WTC11 (cell line): Measurements from ENCODE around the gene RHBDL2. TPM values are rescaled to one million over a fixed set of nuclear protein-coding genes. Genes with fewer than 3 reads are reported as not detected.

Experiments
- ATAC-seq: fragments of 200-7000 bp; cut with Tn5 transposase; 2 replicates; pipeline ENCODE4 v1.10.0; 2021; ENCODE audit warnings: mild to moderate bottlenecking, moderate library complexity
- CTCF ChIA-PET: fragments of 300-600 bp; sonication (Branson Sonifier 250); formaldehyde crosslinking; loops from one replicate; lab custom pipeline; 2021; ENCODE audit warnings: antibody characterized with exemption; lab: Charles Lee
- POLR2A ChIA-PET: fragments of 350-600 bp; sonication (Branson Sonifier 250); formaldehyde crosslinking; loops from one replicate; lab custom pipeline; 2021; ENCODE audit warnings: antibody characterized with exemption; lab: Charles Lee
- DNase-seq: peaks from one replicate; pipeline ENCODE4 v3.0.0; 2021; ENCODE audit warnings: low spot score
- H3K27ac Mint-ChIP-seq: 2 replicates; pipeline ENCODE4 v1.8.0; 2021; ENCODE audit warnings: mixed read lengths
- H3K27me3 Mint-ChIP-seq: 2 replicates; pipeline ENCODE4 v1.8.0; 2021; ENCODE audit warnings: low read depth, mild to moderate bottlenecking, moderate library complexity, mixed read lengths
- H3K36me3 Mint-ChIP-seq: 2 replicates; pipeline ENCODE4 v1.8.0; 2021; ENCODE audit warnings: mixed read lengths
- H3K4me1 Mint-ChIP-seq: 2 replicates; pipeline ENCODE4 v1.8.0; 2022; ENCODE audit warnings: mixed read lengths
- H3K4me3 Mint-ChIP-seq: 2 replicates; pipeline ENCODE4 v1.8.0; 2021; ENCODE audit warnings: mild to moderate bottlenecking, moderate library complexity, mixed read lengths
- H3K9me3 Mint-ChIP-seq: 2 replicates; pipeline ENCODE4 v1.8.0; 2021; ENCODE audit warnings: mixed read lengths
- AR ChIP-seq: fragments of 250-450 bp; sonication (Bioruptor Pico); IDR thresholded peaks from 2 replicates; pipeline ENCODE4 v1.9.0; 2021; ENCODE audit warnings: mild to moderate bottlenecking
- E2F4 ChIP-seq: sonication (generic); formaldehyde crosslinking; IDR thresholded peaks from 2 replicates; pipeline ENCODE4 v1.8.1; 2022; ENCODE audit warnings: low read depth, mild to moderate bottlenecking, moderate library complexity, missing genetic modification reagents, borderline replicate concordance
- ELF4 ChIP-seq: sonication (generic); formaldehyde crosslinking; IDR thresholded peaks from 2 replicates; pipeline ENCODE4 v1.8.1; 2022; ENCODE audit warnings: low read depth, mild to moderate bottlenecking, moderate library complexity, missing genetic modification reagents
- FOXJ3 ChIP-seq: sonication (generic); formaldehyde crosslinking; IDR thresholded peaks from 2 replicates; pipeline ENCODE4 v1.9.0; 2021; ENCODE audit warnings: missing genetic modification reagents, mild to moderate bottlenecking, borderline replicate concordance
- FOXK1 ChIP-seq: sonication (generic); formaldehyde crosslinking; IDR thresholded peaks from 2 replicates; pipeline ENCODE4 v1.8.0; 2022; ENCODE audit warnings: mild to moderate bottlenecking, moderate library complexity, missing genetic modification reagents
- NR3C1 ChIP-seq: sonication (generic); formaldehyde crosslinking; conservative IDR thresholded peaks from 2 replicates; pipeline ENCODE4 v1.8.1; 2023; ENCODE audit warnings: low read depth, mild to moderate bottlenecking, missing genetic modification reagents
- OVOL2 ChIP-seq: fragments of 250-450 bp; sonication (Bioruptor Pico); IDR thresholded peaks from 2 replicates; pipeline ENCODE4 v1.9.0; 2021; ENCODE audit warnings: mild to moderate bottlenecking, borderline replicate concordance
- PREB ChIP-seq: sonication (generic); formaldehyde crosslinking; IDR thresholded peaks from 2 replicates; pipeline ENCODE4 v1.8.1; 2022; ENCODE audit warnings: mild to moderate bottlenecking, missing genetic modification reagents, moderate library complexity, borderline replicate concordance
- SOX15 ChIP-seq: fragments of 250-450 bp; sonication (Bioruptor Pico); IDR thresholded peaks from 2 replicates; pipeline ENCODE4 v1.9.0; 2021; ENCODE audit warnings: mild to moderate bottlenecking
- TEAD4 ChIP-seq: sonication (generic); formaldehyde crosslinking; IDR thresholded peaks from 2 replicates; pipeline ENCODE4 v1.8.0; 2022; ENCODE audit warnings: mild to moderate bottlenecking, missing genetic modification reagents
- ZNF138 ChIP-seq: sonication (generic); formaldehyde crosslinking; conservative IDR thresholded peaks from 2 replicates; pipeline ENCODE4 v1.8.1; 2022; ENCODE audit warnings: mild to moderate bottlenecking, moderate library complexity, missing genetic modification reagents
- ZNF263 ChIP-seq: sonication (generic); formaldehyde crosslinking; IDR thresholded peaks from 2 replicates; pipeline ENCODE4 v1.8.1; 2022; ENCODE audit warnings: low read depth, mild to moderate bottlenecking, moderate library complexity, missing genetic modification reagents
- ZNF281 ChIP-seq: sonication (generic); formaldehyde crosslinking; IDR thresholded peaks from 2 replicates; pipeline ENCODE4 v1.8.0; 2023; ENCODE audit warnings: mild to moderate bottlenecking, missing genetic modification reagents
- ZNF317 ChIP-seq: sonication (generic); formaldehyde crosslinking; IDR thresholded peaks from 2 replicates; pipeline ENCODE4 v1.8.1; 2023; ENCODE audit warnings: low read depth, mild to moderate bottlenecking, moderate library complexity, missing genetic modification reagents, borderline replicate concordance
- ZNF425 ChIP-seq: fragments of 250-450 bp; sonication (Bioruptor Pico); conservative IDR thresholded peaks from 2 replicates; pipeline ENCODE4 v1.9.0; 2021; ENCODE audit warnings: mild to moderate bottlenecking
- ZNF671 ChIP-seq: fragments of 250-450 bp; sonication (Bioruptor Pico); IDR thresholded peaks from 2 replicates; pipeline ENCODE4 v1.8.0; 2021; ENCODE audit warnings: mild to moderate bottlenecking
- total RNA-seq: library from RNA; stranded (reverse); gene quantifications from 3 replicates; pipeline ENCODE4 v1.2.3, GENCODE V29; 2021

RHBDL2 gene
- total RNA-seq, 1 experiment from 2014 or later = 0.26 TPM

- TF ChIP-seq AR (CRISPR knock-in tag) (no peak), ELF4 (CRISPR knock-in tag) (no peak), OVOL2 (CRISPR knock-in tag) (no peak)
- TF ChIP-seq, all 79 proteins: peak for 0
Measured at GRCh38 chr1:38872401-38873026, 69.1 kb downstream of the RHBDL2 start (continued).

GRCh38 chr1:38870996-38871395 lies 70.6 kb downstream of the RHBDL2 start:
- no peak for DNase-seq
- ChIA-PET CTCF (no interaction called here), POLR2A (no interaction called here)
- H3K4me1 Mint-ChIP-seq = peaks cover 12% of the 10 kb centered on the region
- H3K9me3 Mint-ChIP-seq = no peaks in the 10 kb centered on the region
- no peak overlapping the region for H3K27ac Mint-ChIP-seq
- H3K36me3 Mint-ChIP-seq = peaks cover 4% of the 10 kb centered on the region; the same call in 1 of the 2 replicates
- no peaks in the 10 kb centered on the region for H3K27me3 Mint-ChIP-seq
- H3K4me3 Mint-ChIP-seq = no peak overlapping the region
- no peak for TF ChIP-seq ZNF317 (CRISPR knock-in tag)
- TF ChIP-seq TEAD4 (CRISPR knock-in tag) = no peak
- TF ChIP-seq SOX15 = no peak
- TF ChIP-seq ZNF425 (CRISPR knock-in tag) = no peak
- no peak for TF ChIP-seq ZNF263 (CRISPR knock-in tag)
- no peak for TF ChIP-seq FOXK1 (CRISPR knock-in tag)
- no peak for ATAC-seq

- no peak for TF ChIP-seq NR3C1 (CRISPR knock-in tag)
- TF ChIP-seq E2F4 (CRISPR knock-in tag) = no peak
- no peak for TF ChIP-seq PREB (CRISPR knock-in tag)
- no peak for TF ChIP-seq ZNF138
- TF ChIP-seq ZNF671 = no peak
- TF ChIP-seq FOXJ3 (CRISPR knock-in tag) = no peak
- TF ChIP-seq ZNF281 (CRISPR knock-in tag) = no peak
- TF ChIP-seq ZNF317 (CRISPR knock-in tag) = no peak
- peaks cover 4% of the 10 kb centered on the region; the same call in 1 of the 2 replicates for H3K36me3 Mint-ChIP-seq
Measured at GRCh38 chr1:38867208-38867607, 74.4 kb downstream of the RHBDL2 start.

More at GRCh38 chr1:38867208-38867607, 74.4 kb downstream of the RHBDL2 start:
- CTCF ChIA-PET = no interaction called here
- H3K27ac Mint-ChIP-seq = no peak overlapping the region
- DNase-seq (no peak), ATAC-seq (no peak)
- H3K4me1 Mint-ChIP-seq = peaks cover 2% of the 10 kb centered on the region
- POLR2A ChIA-PET = no interaction called here
- no peaks in the 10 kb centered on the region for H3K27me3 Mint-ChIP-seq
- H3K9me3 Mint-ChIP-seq = no peaks in the 10 kb centered on the region
- no peak overlapping the region for H3K4me3 Mint-ChIP-seq
